HepG2 (cell line): ENCODE data around the gene ETFA. TPM values are rescaled to one million over a fixed set of nuclear protein-coding genes. Genes with fewer than 3 reads are reported as not detected.

Source experiments
- BRF2 ChIP-seq: sonication (generic); formaldehyde crosslinking; IDR thresholded peaks from 2 replicates; pipeline ENCODE4 v1.8.1; 2022; ENCODE audit warnings: mild to moderate bottlenecking, missing genetic modification reagents
- DNMT1 ChIP-seq: sonication (generic); formaldehyde crosslinking; IDR thresholded peaks from 2 replicates; pipeline ENCODE4 v1.5.1; 2020; ENCODE audit warnings: mild to moderate bottlenecking, missing genetic modification reagents
- FOXM1 ChIP-seq: sonication (generic); formaldehyde crosslinking; IDR thresholded peaks from 2 replicates; pipeline ENCODE4 v1.5.0; 2020; ENCODE audit warnings: missing genetic modification reagents
- MBD4 ChIP-seq: IDR thresholded peaks from 2 replicates; pipeline ENCODE4 v1.6.1; 2012; ENCODE audit warnings: low read length, inconsistent platforms, borderline replicate concordance
- MNT ChIP-seq: fragments of 450-650 bp; IDR thresholded peaks from 2 replicates; pipeline ENCODE4 v1.6.1; 2016
- NFIC ChIP-seq: IDR thresholded peaks from 2 replicates; pipeline ENCODE4 v1.6.1; 2012; ENCODE audit warnings: mild to moderate bottlenecking, low read length, inconsistent platforms
- NFKB2 ChIP-seq: sonication (generic); formaldehyde crosslinking; IDR thresholded peaks from 2 replicates; pipeline ENCODE4 v1.4.0; 2020; ENCODE audit warnings: missing genetic modification reagents, borderline replicate concordance
- NONO ChIP-seq, 2 experiments: fragments of 450-650 bp in 1 of 2; sonication (generic) in 1 of 2; formaldehyde crosslinking in 1 of 2; IDR thresholded peaks in 1 of 2; conservative IDR thresholded peaks in 1 of 2; 2 replicates each; pipeline versions ENCODE4 v1.6.1 to v1.8.0; 2017 to 2022; ENCODE audit warnings: mild to moderate bottlenecking in 1 of 2, missing genetic modification reagents in 1 of 2, moderate library complexity in 1 of 2
- RBM39 ChIP-seq: fragments of 200-400 bp; formaldehyde crosslinking; IDR thresholded peaks from one replicate; pipeline ENCODE4 v1.6.1; 2018; ENCODE audit warnings: antibody characterized with exemption, mild to moderate bottlenecking, low read depth, low read length; ENCODE audit not compliant: poor library complexity, severe bottlenecking
- SOX6 ChIP-seq, 2 experiments: fragments of 450-650 bp in 1 of 2; sonication (generic) in 1 of 2; formaldehyde crosslinking in 1 of 2; IDR thresholded peaks; 2 replicates each; pipeline versions ENCODE4 v1.4.0 to v1.6.1; 2017 to 2020; ENCODE audit warnings: antibody characterized with exemption in 1 of 2, mild to moderate bottlenecking in 1 of 2, missing genetic modification reagents in 1 of 2
- ZBTB21 ChIP-seq: sonication (generic); formaldehyde crosslinking; IDR thresholded peaks from 2 replicates; pipeline ENCODE4 v1.4.0; 2020; ENCODE audit warnings: missing genetic modification reagents
- ZBTB4 ChIP-seq: sonication (generic); formaldehyde crosslinking; IDR thresholded peaks from 2 replicates; pipeline ENCODE4 v1.4.0; 2020; ENCODE audit warnings: missing genetic modification reagents, mild to moderate bottlenecking, borderline replicate concordance
- ZFY ChIP-seq: sonication (generic); formaldehyde crosslinking; IDR thresholded peaks from 2 replicates; pipeline ENCODE4 v1.4.0; 2020; ENCODE audit warnings: missing genetic modification reagents
- ZNF180 ChIP-seq: sonication (generic); formaldehyde crosslinking; IDR thresholded peaks from 2 replicates; pipeline ENCODE4 v1.4.0; 2020; ENCODE audit warnings: low read depth, missing genetic modification reagents, borderline replicate concordance
- ZNF562 ChIP-seq: sonication (generic); formaldehyde crosslinking; IDR thresholded peaks from 2 replicates; pipeline ENCODE4 v1.8.0; 2022; ENCODE audit warnings: missing genetic modification reagents, borderline replicate concordance
- ZNF891 ChIP-seq: sonication (generic); formaldehyde crosslinking; IDR thresholded peaks from 2 replicates; pipeline ENCODE4 v1.5.0; 2020; ENCODE audit warnings: mild to moderate bottlenecking, missing genetic modification reagents
- ZSCAN9 ChIP-seq: IDR thresholded peaks from 2 replicates; pipeline ENCODE4 v1.6.1; 2016; ENCODE audit warnings: borderline replicate concordance
- polyA plus RNA-seq, 8 experiments: library from polyadenylated mRNA; depleted of rRNA in 3 of 8; stranded (reverse) in 7 of 8; unstranded in 1 of 8; fragments of >200 nt; fragmentation: Illumina TruSeq in 4 of 8; extraction: Trizol in 4 of 8; gene quantifications; 2 replicates each; pipeline versions ENCODE4 v1.2.1 to v1.2.3, GENCODE V29; 2011 to 2016; ENCODE audit warnings: low read depth in 4 of 8, missing spikeins in 1 of 8, mixed read lengths in 1 of 8; ENCODE audit not compliant: insufficient read depth in 1 of 8
- total RNA-seq, 5 experiments: library from RNA; depleted of rRNA; stranded (reverse); fragments of >200 nt; fragmentation: Illumina TruSeq; extraction: Trizol; gene quantifications; 2 replicates each; pipeline ENCODE4 v1.2.3, GENCODE V29; 2016; ENCODE audit warnings: low read depth in 1 of 5
- TF ChIP-seq, protein P1 (sequence below): sonication (generic); formaldehyde crosslinking; IDR thresholded peaks from 2 replicates; pipeline ENCODE4 v1.4.0; 2020; ENCODE audit warnings: missing genetic modification reagents
- TF ChIP-seq, protein P2 (sequence below): sonication (generic); formaldehyde crosslinking; IDR thresholded peaks from 2 replicates; pipeline ENCODE4 v1.5.1; 2020; ENCODE audit warnings: missing genetic modification reagents, mild to moderate bottlenecking, borderline replicate concordance

Gene ETFA
- total and polyA plus RNA-seq, 2 of the 13 experiments (the other 11 are each of a cell fraction or from before 2014, with no cell fraction given): 291 to 396 TPM

DNA sequence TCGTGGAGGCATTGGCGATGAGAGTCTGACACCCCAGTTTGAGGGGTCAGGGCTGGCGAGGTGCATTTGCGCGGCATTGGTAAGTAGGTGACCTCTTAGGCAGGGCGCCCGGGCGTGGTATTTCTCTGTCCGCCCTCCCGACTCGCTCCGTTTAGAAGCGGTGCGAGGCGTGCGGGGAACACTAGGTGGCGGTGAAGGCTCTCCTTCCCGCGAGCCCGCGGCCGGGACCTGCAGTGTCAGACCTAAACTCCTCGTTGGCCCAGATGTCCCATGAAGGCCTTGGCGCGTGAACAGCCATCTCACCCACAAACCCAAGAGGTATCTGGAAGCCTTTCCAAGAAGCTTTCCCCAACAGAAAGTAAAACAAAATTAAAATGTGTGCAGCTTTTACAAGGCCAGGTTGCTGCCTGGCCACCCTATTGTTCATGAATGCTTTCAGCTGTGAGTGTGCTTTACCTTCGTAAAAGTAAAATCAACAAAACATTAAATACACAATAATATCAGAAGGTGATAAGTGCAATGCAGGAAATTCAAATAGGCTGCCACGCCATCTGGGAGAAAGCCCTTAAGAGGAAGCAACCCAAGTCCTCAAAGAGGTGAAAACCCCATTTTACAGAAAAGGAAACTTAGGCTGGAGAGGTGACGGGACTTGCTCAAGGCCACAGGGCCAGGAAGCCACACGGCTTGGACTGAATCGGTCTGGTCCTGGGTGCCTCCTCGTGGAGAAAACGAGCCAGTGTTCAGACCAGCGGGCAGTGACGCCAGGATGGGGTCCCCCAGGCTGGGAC is 120.3 kb downstream of the ETFA start (continued):
- TF ChIP-seq, protein P1, sequence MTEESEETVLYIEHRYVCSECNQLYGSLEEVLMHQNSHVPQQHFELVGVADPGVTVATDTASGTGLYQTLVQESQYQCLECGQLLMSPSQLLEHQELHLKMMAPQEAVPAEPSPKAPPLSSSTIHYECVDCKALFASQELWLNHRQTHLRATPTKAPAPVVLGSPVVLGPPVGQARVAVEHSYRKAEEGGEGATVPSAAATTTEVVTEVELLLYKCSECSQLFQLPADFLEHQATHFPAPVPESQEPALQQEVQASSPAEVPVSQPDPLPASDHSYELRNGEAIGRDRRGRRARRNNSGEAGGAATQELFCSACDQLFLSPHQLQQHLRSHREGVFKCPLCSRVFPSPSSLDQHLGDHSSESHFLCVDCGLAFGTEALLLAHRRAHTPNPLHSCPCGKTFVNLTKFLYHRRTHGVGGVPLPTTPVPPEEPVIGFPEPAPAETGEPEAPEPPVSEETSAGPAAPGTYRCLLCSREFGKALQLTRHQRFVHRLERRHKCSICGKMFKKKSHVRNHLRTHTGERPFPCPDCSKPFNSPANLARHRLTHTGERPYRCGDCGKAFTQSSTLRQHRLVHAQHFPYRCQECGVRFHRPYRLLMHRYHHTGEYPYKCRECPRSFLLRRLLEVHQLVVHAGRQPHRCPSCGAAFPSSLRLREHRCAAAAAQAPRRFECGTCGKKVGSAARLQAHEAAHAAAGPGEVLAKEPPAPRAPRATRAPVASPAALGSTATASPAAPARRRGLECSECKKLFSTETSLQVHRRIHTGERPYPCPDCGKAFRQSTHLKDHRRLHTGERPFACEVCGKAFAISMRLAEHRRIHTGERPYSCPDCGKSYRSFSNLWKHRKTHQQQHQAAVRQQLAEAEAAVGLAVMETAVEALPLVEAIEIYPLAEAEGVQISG: 0 out of 2 replicates have a peak, but pooled peaks have one; percentile 39
- TF ChIP-seq ZNF562 (no peak), NONO (IDR thresholded peaks at IDR 0.05) (no peak), NONO (CRISPR knock-in tag; conservative IDR thresholded peaks at IDR 0.05) (peak; percentile 49; the same call in 1 of the 2 replicates), MBD4 (no peak), ZNF180 (CRISPR knock-in tag) (no peak), BRF2 (CRISPR knock-in tag) (no peak), MNT (no peak), RBM39 (no peak), NFIC (no peak), SOX6 (IDR thresholded peaks at IDR 0.05) (no peak), SOX6 (CRISPR knock-in tag; IDR thresholded peaks at IDR 0.05) (peak; percentile 36; the same call in 1 of the 2 replicates), ZSCAN9 (CRISPR knock-in tag) (no peak), DNMT1 (no peak), ZFY (CRISPR knock-in tag) (peak; percentile 56), ZBTB4 (CRISPR knock-in tag) (no peak), ZBTB21 (CRISPR knock-in tag) (no peak), NFKB2 (CRISPR knock-in tag) (peak; percentile 32; the same call in 1 of the 2 replicates), FOXM1 (CRISPR knock-in tag) (no peak), ZNF891 (CRISPR knock-in tag) (peak; percentile 35; the same call in 1 of the 2 replicates)
- TF ChIP-seq, protein P2, sequence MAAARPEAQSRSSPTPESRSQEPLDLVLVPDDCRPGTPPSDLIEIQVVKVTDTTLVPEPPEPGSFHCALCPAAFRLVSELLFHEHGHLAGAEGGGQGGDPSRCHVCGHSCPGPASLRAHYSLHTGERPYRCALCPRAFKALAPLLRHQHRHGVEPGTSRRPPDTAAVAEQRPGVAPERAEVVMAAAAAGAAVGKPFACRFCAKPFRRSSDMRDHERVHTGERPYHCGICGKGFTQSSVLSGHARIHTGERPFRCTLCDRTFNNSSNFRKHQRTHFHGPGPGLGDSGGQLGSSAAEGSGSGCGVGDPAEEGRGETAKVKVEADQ (CRISPR knock-in tag): no peak
